Panc1 (cell line): ENCODE results near the gene TMEM164. TPM values are rescaled to one million over a fixed set of nuclear protein-coding genes. Genes with fewer than 3 reads are reported as not detected.

Source experiments
- ATAC-seq: fragments of 200-7000 bp; cut with Tn5 transposase; 2 replicates; pipeline ENCODE4 v1.9.1; 2020; ENCODE audit warnings: mild to moderate bottlenecking, moderate library complexity
- BruUV-seq: library from RNA; stranded (reverse); fragments of 400-500 nt; replicated peaks from 2 replicates; lab custom pipeline; 2021; lab: Mats Ljungman, UMichigan
- CTCF ChIA-PET: fragments of 300-600 bp; sonication (Branson Sonifier 250); formaldehyde crosslinking; loops from one replicate; lab custom pipeline; 2022; ENCODE audit warnings: antibody characterized with exemption; lab: Charles Lee
- POLR2A ChIA-PET: fragments of 300-600 bp; sonication (Branson Sonifier 250); formaldehyde crosslinking; loops from one replicate; lab custom pipeline; 2022; ENCODE audit warnings: antibody characterized with exemption; lab: Charles Lee
- DNase-seq: peaks from one replicate; pipeline ENCODE4 v3.0.0-alpha.2; 2010; ENCODE audit warnings: low read depth, low spot score
- H3K27ac ChIP-seq: 2 replicates; pipeline ENCODE4 v1.5.1; 2011; ENCODE audit warnings: mild to moderate bottlenecking, low read length, inconsistent platforms
- H3K27me3 ChIP-seq: fragments of 200-500 bp; sonication (Bioruptor generic); 2 replicates; pipeline ENCODE4 v1.6.0; 2014; ENCODE audit warnings: low read length, inconsistent platforms; ENCODE audit not compliant: control insufficient read depth, insufficient read depth
- H3K36me3 ChIP-seq: fragments of 200-500 bp; sonication (Bioruptor generic); 2 replicates; pipeline ENCODE4 v1.5.1; 2014; ENCODE audit warnings: inconsistent platforms, mild to moderate bottlenecking, low read length, moderate library complexity; ENCODE audit not compliant: control insufficient read depth, insufficient read depth
- H3K4me1 ChIP-seq: 2 replicates; pipeline ENCODE4 v1.5.1; 2011; ENCODE audit warnings: inconsistent platforms, mild to moderate bottlenecking, low read length, moderate library complexity; ENCODE audit not compliant: control insufficient read depth, insufficient read depth
- H3K4me3 ChIP-seq, 2 experiments: 2 replicates each; pipeline ENCODE4 v1.5.1; 2011 to 2012; ENCODE audit warnings: low read depth in 2 of 2, low read length in 2 of 2, mild to moderate bottlenecking in 2 of 2, inconsistent platforms in 1 of 2, moderate library complexity in 1 of 2
- H3K9me3 ChIP-seq: fragments of 200-500 bp; sonication (Bioruptor generic); 2 replicates; pipeline ENCODE4 v1.5.1; 2014; ENCODE audit warnings: low read depth, mild to moderate bottlenecking, inconsistent platforms, low read length, moderate library complexity; ENCODE audit not compliant: control insufficient read depth, insufficient read depth
- CTCF ChIP-seq: fragments of 450-650 bp; IDR thresholded peaks from 2 replicates; pipeline ENCODE4 v1.5.1; 2017; ENCODE audit warnings: mild to moderate bottlenecking
- POLR2AphosphoS5 ChIP-seq: IDR thresholded peaks from 2 replicates; pipeline ENCODE4 v1.6.1; 2012; ENCODE audit warnings: mild to moderate bottlenecking, low read depth, low read length, moderate library complexity
- REST ChIP-seq, 2 experiments: IDR thresholded peaks; 2 replicates each; pipeline ENCODE4 v1.6.1; 2011 to 2012; ENCODE audit warnings: low read depth in 2 of 2, control low read depth in 1 of 2, low read length in 1 of 2, mild to moderate bottlenecking in 1 of 2, moderate library complexity in 1 of 2; ENCODE audit not compliant: insufficient read depth in 1 of 2
- SIN3A ChIP-seq: IDR thresholded peaks from 2 replicates; pipeline ENCODE4 v1.6.1; 2012; ENCODE audit warnings: low read depth, mild to moderate bottlenecking, low read length, moderate library complexity, borderline replicate concordance; ENCODE audit not compliant: insufficient read depth
- TCF7L2 ChIP-seq: IDR thresholded peaks from 2 replicates; pipeline ENCODE4 v1.6.1; 2011; ENCODE audit warnings: mild to moderate bottlenecking, low read depth, low read length, inconsistent platforms
- in situ Hi-C: cut with HindIII; loops from 2 replicates; pipeline ENCODE4 v1.10.0; 2016; ENCODE audit warnings: low sequenced_read_pairs, low pct_unique_long_range_greater_than_20kb
- intact Hi-C: fragments of 100-400 bp; cut with micrococcal nuclease; formaldehyde crosslinking; loops from one replicate; pipeline ENCODE4 v1.10.0; 2022; ENCODE audit not compliant: unreplicated experiment
- total RNA-seq: library from RNA; stranded (reverse); gene quantifications from one replicate; pipeline ENCODE4 v1.2.1, GENCODE V29; 2021; ENCODE audit not compliant: unreplicated experiment

TMEM164 gene
- total RNA-seq, 1 experiment from 2014 or later: 32.8 TPM

GRCh38 chrX:110055616-110056015 is 52.7 kb downstream of the TMEM164 start:
- POLR2A ChIA-PET: no interaction called here
- TF ChIP-seq TCF7L2: no peak
- TF ChIP-seq CTCF: no peak
- TF ChIP-seq POLR2AphosphoS5: no peak
- no peak for TF ChIP-seq SIN3A
- TF ChIP-seq REST (IDR thresholded peaks at IDR 0.05; ENCODE audit: insufficient read depth in 1 of 2, low read depth in 2 of 2, low read length in 1 of 2): no peak
- DNase-seq (no peak), ATAC-seq (no peak)
- Histone ChIP-seq H3K4me1 (no peaks in the 10 kb centered on the region), H3K27me3 (no peaks in the 10 kb centered on the region), H3K27ac (no peak overlapping the region), H3K36me3 (no peaks in the 10 kb centered on the region), H3K4me3 (no peak overlapping the region), H3K9me3 (no peaks in the 10 kb centered on the region)
- in situ Hi-C loops: no loop called here
- intact Hi-C loops: no loop called here
- BruUV-seq: no TSS peak
- CTCF ChIA-PET: no interaction called here

GRCh38 chrX:110056419-110056818 is 53.5 kb downstream of the TMEM164 start:
- no peak for TF ChIP-seq TCF7L2
- no peak for TF ChIP-seq REST (IDR thresholded peaks at IDR 0.05; ENCODE audit: insufficient read depth in 1 of 2, low read depth in 2 of 2, low read length in 1 of 2)
- TF ChIP-seq POLR2AphosphoS5: no peak
- no peak for TF ChIP-seq SIN3A
- TF ChIP-seq CTCF: no peak
- no peak for ATAC-seq
- Histone ChIP-seq H3K27ac (no peak overlapping the region), H3K27me3 (no peaks in the 10 kb centered on the region), H3K4me1 (no peaks in the 10 kb centered on the region), H3K9me3 (no peaks in the 10 kb centered on the region), H3K36me3 (no peaks in the 10 kb centered on the region), H3K4me3 (no peak overlapping the region)
- in situ Hi-C loops: no loop called here
- ChIA-PET CTCF (no interaction called here), POLR2A (no interaction called here)
- DNase-seq: no peak
- no TSS peak for BruUV-seq
- intact Hi-C loops: no loop called here
